GM19397 (cell line): ENCODE data around the gene SPCS2.

Experiments
- ATAC-seq: cut with Tn5 transposase; IDR thresholded peaks from one replicate; pipeline ENCODE4 v1.9.1; 2021; ENCODE audit warnings: mild to moderate bottlenecking, moderate library complexity; ENCODE audit not compliant: unreplicated experiment

Gene SPCS2

GRCh38 chr11:74948898-74949752 lies at the start of gene SPCS2, which contains the start of gene XRRA1:
Gene SPCS2, plus strand, starts transcription at chr11:74949266. Its CDS starts 20 bp downstream, at chr11:74949286.
Gene XRRA1, minus strand, starts transcription at chr11:74949091. Its CDS starts 8,213 bp downstream, at chr11:74940878.
- peak; percentile 95 for ATAC-seq

- no peak for ATAC-seq
Measured at GRCh38 chr11:74902342-74902741, 46.7 kb upstream of the SPCS2 start.

GRCh38 chr11:74905326-74905725 lies 43.7 kb upstream of the SPCS2 start:
- ATAC-seq, result no peak

GRCh38 chr11:74909385-74909784 lies 39.7 kb upstream of the SPCS2 start:
- no peak for ATAC-seq

GRCh38 chr11:74909812-74910211 lies 39.3 kb upstream of the SPCS2 start:
- ATAC-seq, result no peak

- ATAC-seq, result no peak
Measured at GRCh38 chr11:74923125-74923524, 25.9 kb upstream of the SPCS2 start.

GRCh38 chr11:74925281-74925680 lies 23.8 kb upstream of the SPCS2 start:
- ATAC-seq, result no peak

- no peak for ATAC-seq
Measured at GRCh38 chr11:74926304-74927030, 22.6 kb upstream of the SPCS2 start.

GRCh38 chr11:74927496-74927895 lies 21.6 kb upstream of the SPCS2 start:
- ATAC-seq, result no peak

- no peak for ATAC-seq
Measured at GRCh38 chr11:74929431-74930363, 19.4 kb upstream of the SPCS2 start.

- ATAC-seq, result no peak
Measured at GRCh38 chr11:74932169-74932568, 16.9 kb upstream of the SPCS2 start.

- ATAC-seq, result no peak
Measured at GRCh38 chr11:74932797-74933196, 16.3 kb upstream of the SPCS2 start.

GRCh38 chr11:74933765-74934164 lies 15.3 kb upstream of the SPCS2 start:
- no peak for ATAC-seq

- no peak for ATAC-seq
Measured at GRCh38 chr11:74935285-74935684, 13.8 kb upstream of the SPCS2 start.

- no peak for ATAC-seq
Measured at GRCh38 chr11:74936087-74936486, 13.0 kb upstream of the SPCS2 start.

GRCh38 chr11:74936976-74937375 lies 12.1 kb upstream of the SPCS2 start:
- ATAC-seq, result no peak

- ATAC-seq, result no peak
Measured at GRCh38 chr11:74937696-74938475, 11.2 kb upstream of the SPCS2 start.

GRCh38 chr11:74941492-74941891 lies 7.6 kb upstream of the SPCS2 start:
- no peak for ATAC-seq

GRCh38 chr11:74942073-74942759 lies 6.8 kb upstream of the SPCS2 start:
- ATAC-seq, result no peak

GRCh38 chr11:74948546-74948897 lies 544 bp upstream of the SPCS2 start:
- ATAC-seq, result no peak
